K562 (cell line): Measurements from ENCODE around the gene IDI2. TPM values are rescaled to one million over a fixed set of nuclear protein-coding genes. Genes with fewer than 3 reads are reported as not detected.

Experiments
- ATAC-seq: fragments of 200-7000 bp; cut with Tn5 transposase; 3 replicates; pipeline ENCODE4 v1.9.1; 2020; ENCODE audit warnings: moderate library complexity
- BruUV-seq: library from RNA; stranded (reverse); fragments of 400-500 nt; replicated peaks from 2 replicates; lab custom pipeline; 2021; lab: Mats Ljungman, UMichigan
- CTCF ChIA-PET: fragments of 300-600 bp; formaldehyde crosslinking; extraction: SDS; loops from one replicate; lab custom pipeline; 2021; ENCODE audit warnings: low intra/inter-chr PET ratio; lab: Yijun Ruan, JAX
- POLR2A ChIA-PET: fragments of 300-600, 350-650 bp; sonication (Branson Sonifier 250); formaldehyde crosslinking; extraction: SDS; loops from one replicate; lab custom pipeline; 2021; ENCODE audit warnings: antibody characterized with exemption, inconsistent platforms; lab: Yijun Ruan, JAX
- DNase-seq, 4 experiments: peaks; one replicate each; pipeline versions ENCODE4 v3.0.0 to v3.0.0-alpha.2; 2011 to 2018; ENCODE audit warnings: low spot score in 3 of 4, mixed read lengths in 3 of 4; ENCODE audit errors: extremely low read depth in 1 of 4
- FAIRE-seq: peaks from 2 replicates; lab custom pipeline; 2011; peaks lifted over from hg19 to GRCh38; lab: Jason Lieb, UNC
- H2AFZ ChIP-seq: 2 replicates; pipeline ENCODE4 v1.6.0; 2011; ENCODE audit warnings: low read depth, low read length, control low read depth, inconsistent platforms
- H3K27ac ChIP-seq: fragments of 200-600 bp; 3 replicates; pipeline ENCODE4 v1.8.0; 2011; ENCODE audit warnings: low read depth, mild to moderate bottlenecking, control low read depth, inconsistent platforms, low read length, moderate library complexity, mixed read lengths; ENCODE audit errors: extremely low read depth
- H3K27me3 ChIP-seq, 2 experiments: fragments of 300-600 bp in 1 of 2; 2 replicates in 1 of 2; 3 replicates in 1 of 2; pipeline versions ENCODE4 v1.6.0 to v1.8.0; 2011; ENCODE audit warnings: inconsistent platforms in 2 of 2, low read length in 2 of 2, mild to moderate bottlenecking in 1 of 2, mixed read lengths in 1 of 2, moderate library complexity in 1 of 2; ENCODE audit not compliant: control insufficient read depth in 2 of 2, insufficient read depth in 2 of 2
- H3K36me3 ChIP-seq: fragments of 300-600 bp; 3 replicates; pipeline ENCODE4 v1.8.0; 2011; ENCODE audit warnings: mild to moderate bottlenecking, low read length, inconsistent platforms; ENCODE audit not compliant: control insufficient read depth, insufficient read depth
- H3K4me1 ChIP-seq, 2 experiments: fragments of 200-600 bp in 1 of 2; replicated peaks in 1 of 2; 2 replicates in 1 of 2; 3 replicates in 1 of 2; pipeline versions ENCODE4 v1.5.1 to v1.8.0; 2011; ENCODE audit warnings: inconsistent platforms in 2 of 2, low read length in 2 of 2, mild to moderate bottlenecking in 1 of 2, mixed read lengths in 1 of 2, moderate library complexity in 1 of 2; ENCODE audit not compliant: control insufficient read depth in 2 of 2, insufficient read depth in 2 of 2
- H3K4me2 ChIP-seq: 2 replicates; pipeline ENCODE4 v1.6.1; 2011; ENCODE audit warnings: low read length, control low read depth, inconsistent platforms, mixed read lengths; ENCODE audit not compliant: insufficient read depth
- H3K4me3 ChIP-seq: fragments of 200-600 bp; sonication (generic), shearing (Covaris generic); 2 replicates; pipeline ENCODE4 v1.5.1; 2016; ENCODE audit warnings: control low read depth, inconsistent platforms
- H3K79me2 ChIP-seq: fragments of 200-600 bp; 3 replicates; pipeline ENCODE4 v1.8.0; 2011; ENCODE audit warnings: low read length, inconsistent platforms; ENCODE audit not compliant: control insufficient read depth, insufficient read depth
- H3K9ac ChIP-seq, 2 experiments: 2 replicates each; pipeline versions ENCODE4 v1.6.0 to v1.6.1; 2011; ENCODE audit warnings: low read depth in 2 of 2, low read length in 2 of 2, control low read depth in 1 of 2, inconsistent platforms in 1 of 2, mild to moderate bottlenecking in 1 of 2, mixed read lengths in 1 of 2; ENCODE audit not compliant: insufficient read depth in 1 of 2
- H3K9me1 ChIP-seq: one replicate; pipeline ENCODE4 v1.6.0; 2011; ENCODE audit warnings: inconsistent platforms, mild to moderate bottlenecking, low read length, moderate library complexity; ENCODE audit not compliant: control insufficient read depth, insufficient read depth
- H3K9me3 ChIP-seq: replicated peaks from 2 replicates; pipeline ENCODE4 v1.5.1; 2011; ENCODE audit warnings: low read depth, low read length, inconsistent platforms; ENCODE audit not compliant: control insufficient read depth, insufficient read depth
- H4K20me1 ChIP-seq: replicated peaks from 2 replicates; pipeline ENCODE4 v1.6.1; 2011; ENCODE audit warnings: low read length, inconsistent platforms, mixed read lengths; ENCODE audit not compliant: control insufficient read depth, insufficient read depth
- DACH1 ChIP-seq: fragments of 450-650 bp; IDR thresholded peaks from 2 replicates; pipeline ENCODE4 v1.6.1; 2018; ENCODE audit not compliant: partially characterized antibody
- KDM4B ChIP-seq, 2 experiments: fragments of 450-650 bp in 1 of 2; sonication (generic) in 1 of 2; IDR thresholded peaks; 2 replicates each; pipeline ENCODE4 v1.6.1; 2016 to 2017; ENCODE audit warnings: borderline replicate concordance in 2 of 2, antibody characterized with exemption in 1 of 2, low read depth in 1 of 2, mild to moderate bottlenecking in 1 of 2
- PTBP1 ChIP-seq: fragments of 200-400 bp; formaldehyde crosslinking; IDR thresholded peaks from 2 replicates; pipeline ENCODE4 v1.6.1; 2017; ENCODE audit warnings: low read depth, low read length
- WGBS: fragments of 100-300 bp; shearing (Covaris generic); methylation state at CpG from one replicate; pipeline ENCODE4 v1.1.6; 2016; ENCODE audit warnings: low coverage, mixed read lengths; ENCODE audit not compliant: insufficient coverage; ENCODE audit errors: missing lambda C conversion rate; 5-methylcytosine and 5-hydroxymethylcytosine counted together
- in situ Hi-C: fragments of 300-500 bp; cut with MboI; formaldehyde crosslinking; loops from 4 replicates; pipeline ENCODE4 v1.15.0; 2018; ENCODE audit warnings: inconsistent platforms, mixed read lengths
- intact Hi-C: fragments of 100-400 bp; cut with micrococcal nuclease; formaldehyde crosslinking; loops from 2 replicates; pipeline ENCODE4 v1.14.2; 2022
- polyA plus RNA-seq, 8 experiments: library from polyadenylated mRNA; depleted of rRNA in 4 of 8; stranded (reverse) in 5 of 8; unstranded in 3 of 8; fragments of >200 nt; fragmentation: Nextera tagmentation in 2 of 8; fragmentation: Illumina TruSeq in 1 of 8; extraction: Ambion mirVana in 2 of 8; extraction: Trizol in 1 of 8; gene quantifications; 2 replicates each; pipeline versions ENCODE4 v1.2.1 to v1.2.3, GENCODE V29; 2011 to 2014; ENCODE audit warnings: inconsistent platforms in 1 of 8, missing spikeins in 1 of 8
- total RNA-seq, 7 experiments: library from RNA; depleted of rRNA in 6 of 7; stranded (reverse); fragments of >200 nt in 6 of 7; fragmentation: Illumina TruSeq in 2 of 7; extraction: Trizol in 2 of 7; gene quantifications; 2 replicates each; pipeline versions ENCODE4 v1.2.1 to v1.2.3, GENCODE V29; 2011 to 2021; ENCODE audit warnings: low replicate concordance in 1 of 7
- TF ChIP-seq, protein P1 (sequence below): sonication (generic); IDR thresholded peaks from 2 replicates; pipeline ENCODE4 v1.6.1; 2016

Gene IDI2
- total and polyA plus RNA-seq, 9 of the 15 experiments (the other 6 are each of a cell fraction or from before 2014, with no cell fraction given): not detected

DNA sequence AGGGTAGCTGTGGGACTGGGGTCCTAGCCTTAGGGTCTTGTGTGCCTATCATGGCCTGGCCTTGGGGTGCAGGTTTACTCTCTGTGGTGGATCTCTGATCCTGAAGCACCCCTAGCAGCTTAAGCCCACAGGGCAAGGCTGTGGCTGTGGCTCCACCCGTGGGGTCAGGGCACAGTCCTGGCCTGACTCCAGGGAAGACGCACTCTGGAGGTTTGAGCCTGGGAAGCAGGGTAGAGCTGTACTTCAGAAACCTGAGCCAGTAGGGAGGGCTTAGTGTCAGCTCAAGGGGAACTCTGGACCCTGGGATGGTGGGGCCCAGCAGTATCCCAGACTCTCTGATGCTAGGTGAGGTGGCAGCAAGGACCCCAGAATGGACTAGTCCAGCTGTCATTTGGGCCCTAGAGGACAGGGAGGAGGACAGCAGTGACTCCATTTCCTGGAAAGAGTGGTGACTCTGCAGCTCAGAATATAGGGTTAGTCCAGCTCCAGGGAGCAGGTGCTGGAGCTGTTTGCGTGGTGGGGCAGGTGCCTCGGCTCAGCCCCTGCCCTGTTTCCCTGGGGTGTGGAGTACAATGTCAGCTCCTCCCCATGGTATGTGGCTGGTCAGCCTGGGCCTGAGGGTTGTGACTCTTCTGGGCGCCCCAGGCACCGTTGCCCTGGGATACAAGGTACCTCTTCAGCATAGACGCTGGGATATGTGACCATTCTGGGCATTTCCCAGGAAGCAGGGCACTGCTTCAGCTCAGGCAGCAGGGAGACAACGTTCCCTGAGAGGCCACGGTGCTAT is 21.6 kb downstream of the IDI2 start:
- Histone ChIP-seq H3K27ac (no peak overlapping the region), H3K27me3 (no peaks in the 10 kb centered on the region), H3K4me2 (no peak overlapping the region), H2AFZ (no peak overlapping the region), H3K4me3 (no peak overlapping the region), H3K4me1 (peaks cover 4 to 10% of the 10 kb centered on the region in 2 experiments; a peak in 4 of 5 replicates), H3K9ac (no peak overlapping the region), H3K9me3 (no peaks in the 10 kb centered on the region; the same call in 1 of the 2 replicates), H4K20me1 (peaks cover 15% of the 10 kb centered on the region), H3K79me2 (peaks cover 64% of the 10 kb centered on the region), H3K36me3 (peaks cover 99% of the 10 kb centered on the region), H3K9me1 (peaks cover 5% of the 10 kb centered on the region)
- FAIRE-seq (no peak), ATAC-seq (no peak), DNase-seq (no peak)
- POLR2A ChIA-PET: interaction anchor here (0.8 to 3.0 kb wide), 6 partner anchors 9 to 19 kb away, joined by 3 to 20 read pairs (median 6); partner anchors contain the start of gene GTPBP4
- in situ Hi-C loops (no loop called here), intact Hi-C loops (no loop called here)
- BruUV-seq: no TSS peak
- WGBS: 96% methylated on average over 9 of the region's 9 CpGs
- no peak for TF ChIP-seq KDM4B (IDR thresholded peaks at IDR 0.05; ENCODE audit: borderline replicate concordance in 2 of 2, low read depth in 1 of 2)
- TF ChIP-seq PTBP1: no peak
- TF ChIP-seq, protein P1, sequence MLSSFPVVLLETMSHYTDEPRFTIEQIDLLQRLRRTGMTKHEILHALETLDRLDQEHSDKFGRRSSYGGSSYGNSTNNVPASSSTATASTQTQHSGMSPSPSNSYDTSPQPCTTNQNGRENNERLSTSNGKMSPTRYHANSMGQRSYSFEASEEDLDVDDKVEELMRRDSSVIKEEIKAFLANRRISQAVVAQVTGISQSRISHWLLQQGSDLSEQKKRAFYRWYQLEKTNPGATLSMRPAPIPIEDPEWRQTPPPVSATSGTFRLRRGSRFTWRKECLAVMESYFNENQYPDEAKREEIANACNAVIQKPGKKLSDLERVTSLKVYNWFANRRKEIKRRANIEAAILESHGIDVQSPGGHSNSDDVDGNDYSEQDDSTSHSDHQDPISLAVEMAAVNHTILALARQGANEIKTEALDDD: no peak
- TF ChIP-seq DACH1: no peak
- CTCF ChIA-PET: no interaction called here
